DND-41 (cell line): ENCODE results near the gene ENHO.

Experiments used
- CTCF ChIP-seq: IDR thresholded peaks from 2 replicates; pipeline ENCODE4 v1.5.1; 2012; ENCODE audit warnings: borderline replicate concordance, low read length, moderate library complexity, mild to moderate bottlenecking; ENCODE audit not compliant: poor library complexity, severe bottlenecking; ENCODE audit errors: extremely low read depth
- EZH2 ChIP-seq: IDR thresholded peaks from 3 replicates; pipeline ENCODE4 v1.6.1; 2012; ENCODE audit warnings: borderline replicate concordance, low read depth, mild to moderate bottlenecking, moderate library complexity, low read length, inconsistent platforms; ENCODE audit not compliant: severe bottlenecking

- TF ChIP-seq CTCF (no peak), EZH2 (no peak)
These were observed 20.8 kb downstream of the ENHO start for GRCh38 chr9:34501889-34502425.
